ENCODE results near the gene HNRNPA2B1.

- TF ChIP-seq POLR2A (IDR thresholded peaks at IDR 0.05; ENCODE audit: low read length) (no peak), GATA1 (IDR thresholded peaks at IDR 0.05; ENCODE audit: low read depth, low read length) (no peak)
These were observed 57.1 kb downstream of the HNRNPA2B1 start for GRCh38 chr7:26143298-26144048.
